RPMI7951 (cell line): ENCODE measurements around the gene ETV5. TPM values are rescaled to one million over a fixed set of nuclear protein-coding genes. Genes with fewer than 3 reads are reported as not detected.
A peak's percentile ranks its signal among the peaks of the same experiment; 100 is the strongest.

ENCODE experiments used
- DNase-seq: peaks from one replicate; pipeline ENCODE4 v3.0.0-alpha.2; 2012; ENCODE audit warnings: low read depth
- total RNA-seq: library from RNA; depleted of rRNA; stranded (reverse); fragments of >200 nt; shearing (Covaris generic); gene quantifications from 2 replicates; pipeline ENCODE4 v1.2.3, GENCODE V29; 2014

Gene ETV5
- total RNA-seq, 1 experiment from 2014 or later, result 81.2 TPM

DNA sequence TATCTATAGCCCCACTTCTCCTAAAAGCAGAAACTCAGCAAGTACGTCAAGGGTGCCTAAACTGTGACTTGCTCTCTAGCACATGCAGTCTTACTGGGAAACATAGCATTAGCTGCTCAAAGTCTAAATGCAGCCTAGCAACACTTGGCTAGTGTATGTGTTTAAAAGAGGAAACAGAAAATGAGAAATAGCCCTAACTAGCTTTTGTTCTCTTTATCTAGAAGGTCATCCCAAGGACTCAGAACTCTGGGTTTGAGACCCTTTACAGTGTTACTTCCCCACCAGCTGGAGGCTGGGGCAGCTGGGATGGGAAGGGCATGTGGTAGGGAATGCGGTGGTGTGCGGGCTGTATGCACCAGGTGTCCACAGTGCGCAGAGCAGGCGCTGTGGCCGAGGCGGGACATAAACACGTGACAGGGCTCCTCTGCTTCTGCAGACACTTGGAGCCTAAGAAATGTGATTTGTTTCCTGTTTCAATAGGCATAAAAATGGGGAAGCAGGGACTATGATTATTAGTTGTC is 13.3 kb downstream of the ETV5 start:
- no peak for DNase-seq

DNA sequence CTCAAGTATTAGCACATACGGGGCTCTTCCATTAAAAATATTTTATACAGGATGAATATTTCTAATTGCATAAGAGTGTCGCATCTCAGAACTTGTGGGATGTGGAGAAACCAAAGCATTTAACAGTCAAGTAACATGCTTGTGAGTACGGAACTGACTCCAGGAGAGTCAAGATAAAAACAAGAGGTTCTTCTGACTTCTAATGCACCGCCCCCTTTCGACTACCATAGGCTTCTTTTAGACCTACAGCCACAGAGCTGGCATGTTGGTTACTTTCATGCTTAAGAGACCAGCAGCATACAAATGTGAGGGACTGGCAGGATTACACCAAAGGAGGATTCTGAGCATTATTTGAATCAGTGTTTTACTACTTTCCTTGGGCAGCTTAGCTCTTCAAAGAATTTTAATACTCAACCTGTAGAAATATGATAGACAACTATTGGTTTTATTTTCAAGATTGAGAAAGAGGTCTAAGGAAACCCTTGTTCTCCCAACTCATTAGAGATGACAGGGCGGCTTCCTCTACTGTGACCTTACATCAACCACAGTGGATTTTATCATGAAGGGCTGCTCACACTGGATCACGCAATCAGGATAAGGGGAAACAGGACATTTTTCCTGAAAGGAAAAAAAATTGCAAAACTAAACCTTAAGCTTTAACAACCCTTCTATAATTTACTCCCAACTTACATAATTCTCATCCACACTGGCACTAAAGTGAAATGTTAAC is 14.0 kb downstream of the ETV5 start:
- no peak for DNase-seq

DNA sequence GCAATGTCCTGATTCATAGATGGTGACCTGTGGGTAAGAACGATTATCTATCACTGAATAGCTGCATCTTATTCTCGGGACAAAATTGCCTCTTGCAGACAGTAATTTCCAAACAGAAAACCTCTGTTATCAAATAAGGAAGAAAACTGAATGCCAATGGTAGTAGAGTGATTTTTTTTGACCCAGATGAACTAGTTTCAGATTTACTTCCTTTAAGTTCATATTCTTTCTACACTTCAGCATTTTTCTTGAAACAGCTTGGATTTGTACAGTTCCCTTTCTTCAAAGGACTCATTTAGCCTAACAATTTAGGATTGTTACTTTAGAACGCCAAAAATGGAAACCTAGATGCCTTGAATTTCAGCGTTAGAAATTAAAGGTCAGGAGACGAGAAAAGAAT is 14.6 kb downstream of the ETV5 start:
- no peak for DNase-seq

DNA sequence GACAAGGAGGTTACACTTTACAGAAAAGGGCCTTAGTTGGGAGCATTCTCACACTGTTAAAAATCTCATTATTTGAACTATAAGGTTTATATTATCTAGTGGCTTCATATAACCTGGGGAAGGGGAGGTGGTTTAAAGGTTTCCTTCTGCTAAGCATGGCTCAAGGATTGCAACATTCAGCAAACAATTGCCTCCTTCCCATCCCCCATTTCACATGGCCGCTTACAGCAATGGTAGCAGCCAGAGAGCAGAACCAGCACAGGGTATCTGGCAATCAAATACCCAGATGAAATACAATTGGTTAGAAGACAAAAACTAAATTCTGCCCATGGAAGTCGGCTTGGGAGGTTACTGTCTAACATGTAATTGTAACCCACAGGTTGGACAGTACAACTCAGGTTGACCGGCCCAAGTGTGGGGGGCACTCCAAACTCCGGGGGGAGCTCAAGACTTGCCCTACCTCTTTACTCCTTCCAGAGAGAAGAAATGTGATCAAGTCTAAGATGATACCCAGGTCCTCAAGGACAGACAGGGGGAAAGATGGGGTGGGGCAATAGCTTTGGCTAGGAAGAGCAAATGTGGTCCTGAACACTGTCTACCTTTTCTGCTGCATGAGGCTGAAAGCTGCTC is 15.5 kb downstream of the ETV5 start:
- DNase-seq, result peak; percentile 27

DNA sequence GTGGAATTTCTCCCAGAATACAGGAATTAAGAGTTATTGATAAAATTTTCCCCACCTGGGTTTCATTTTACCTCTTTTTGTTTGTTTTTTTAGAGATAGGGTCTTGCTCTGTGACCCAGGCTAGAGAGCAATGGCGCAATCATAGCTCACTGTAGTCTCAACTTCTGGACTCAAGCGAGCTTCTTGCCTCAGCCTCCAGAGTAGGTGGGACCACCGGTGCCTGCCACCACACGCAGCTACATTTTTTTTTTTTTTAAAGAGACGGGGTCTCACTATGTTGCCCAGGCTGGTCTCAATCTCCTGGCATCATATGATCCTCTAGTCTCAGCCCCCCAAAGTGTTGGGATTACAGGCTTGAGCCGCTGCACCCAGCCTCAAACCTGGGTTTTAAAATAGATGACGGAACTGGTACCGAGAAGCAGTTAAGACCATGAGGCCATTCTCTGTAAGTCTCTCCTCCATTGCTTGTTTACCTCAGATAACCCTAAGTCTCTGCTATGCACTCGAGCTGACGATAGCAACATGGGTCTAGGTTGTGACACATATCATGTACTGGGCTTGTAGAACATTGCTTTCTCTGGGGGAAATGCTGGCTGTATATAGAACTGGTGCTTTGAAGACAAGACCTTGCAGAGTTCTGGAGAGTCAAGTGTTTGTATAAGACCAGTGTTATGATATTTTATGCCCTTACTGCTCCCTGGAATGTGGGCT is 16.4 kb downstream of the ETV5 start:
- no peak for DNase-seq

DNA sequence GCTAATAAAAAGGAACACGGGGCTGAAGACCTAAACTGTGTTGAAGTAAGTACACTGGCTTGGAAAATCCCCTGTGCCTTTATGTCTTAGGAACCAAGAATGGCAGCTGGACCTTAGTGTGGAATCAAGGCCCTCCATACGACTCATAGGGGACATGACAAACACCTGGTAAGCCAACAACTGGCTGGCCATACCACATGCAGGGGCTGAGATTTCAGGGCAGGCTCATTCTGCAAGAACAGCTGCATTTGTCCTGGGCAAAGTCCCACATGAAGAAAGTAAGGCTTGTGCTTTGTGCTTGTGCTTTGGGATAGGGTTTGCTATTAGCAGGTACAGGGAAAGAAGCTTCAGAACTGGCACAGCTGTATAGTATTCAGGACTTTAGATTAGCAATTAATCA is 18.0 kb downstream of the ETV5 start:
- DNase-seq, result no peak

DNA sequence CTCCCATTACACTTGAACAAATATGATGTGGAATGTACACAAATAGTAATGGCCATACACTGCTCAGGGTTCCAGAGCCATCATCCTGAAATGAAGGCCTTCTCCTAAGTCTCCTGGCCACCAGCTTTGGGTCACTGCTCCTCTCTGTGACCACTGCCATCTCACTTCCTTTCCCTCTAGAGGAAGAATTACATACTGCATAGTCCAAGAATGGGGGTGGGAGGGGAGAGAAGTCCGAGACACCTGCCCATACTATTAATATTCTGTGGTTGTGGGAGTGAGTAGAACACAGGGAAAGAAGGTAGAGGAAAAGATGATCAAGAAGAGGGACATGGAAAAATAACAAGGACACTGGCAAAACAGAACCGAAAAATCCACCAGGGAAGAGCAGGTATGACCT is 20.6 kb downstream of the ETV5 start:
- no peak for DNase-seq

DNA sequence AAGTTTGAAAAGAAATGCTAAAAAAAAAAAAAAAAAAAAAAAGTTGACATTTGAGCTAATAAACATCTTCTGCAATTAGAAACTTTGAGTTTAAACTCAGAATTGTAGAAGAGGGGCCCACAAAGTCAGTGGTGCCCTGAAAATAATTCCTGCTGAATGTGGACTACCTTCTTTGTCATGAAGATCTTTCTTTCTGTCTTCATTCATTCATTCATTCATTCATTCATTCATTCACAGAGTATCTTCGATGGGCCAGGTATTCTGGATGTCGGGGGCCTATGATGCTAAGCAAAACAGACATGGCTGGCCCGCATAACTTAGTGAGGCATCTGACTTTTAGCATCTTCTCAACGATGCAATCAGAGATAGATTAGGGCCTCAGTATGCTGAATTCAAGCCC is 24.6 kb downstream of the ETV5 start:
- DNase-seq, result no peak

DNA sequence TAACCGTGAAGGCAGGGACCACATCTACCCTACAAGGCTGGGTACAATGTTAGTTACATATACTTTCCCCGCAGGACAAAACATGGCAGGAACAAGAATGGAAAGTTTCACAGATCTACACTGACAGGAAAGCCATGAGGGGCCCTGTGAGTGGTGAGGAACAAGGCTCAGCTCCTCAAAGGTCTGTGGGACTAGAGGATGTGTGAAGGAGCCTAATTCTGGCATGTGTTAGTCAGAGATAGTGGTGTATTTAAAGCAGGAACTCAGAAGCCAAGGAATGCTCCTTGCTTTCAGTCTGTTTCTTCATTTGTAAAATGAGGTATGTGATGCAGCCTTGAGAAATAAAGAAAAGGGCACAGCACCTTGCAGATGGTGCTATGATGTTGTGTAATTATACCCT is 25.1 kb downstream of the ETV5 start:
- DNase-seq, result no peak

DNA sequence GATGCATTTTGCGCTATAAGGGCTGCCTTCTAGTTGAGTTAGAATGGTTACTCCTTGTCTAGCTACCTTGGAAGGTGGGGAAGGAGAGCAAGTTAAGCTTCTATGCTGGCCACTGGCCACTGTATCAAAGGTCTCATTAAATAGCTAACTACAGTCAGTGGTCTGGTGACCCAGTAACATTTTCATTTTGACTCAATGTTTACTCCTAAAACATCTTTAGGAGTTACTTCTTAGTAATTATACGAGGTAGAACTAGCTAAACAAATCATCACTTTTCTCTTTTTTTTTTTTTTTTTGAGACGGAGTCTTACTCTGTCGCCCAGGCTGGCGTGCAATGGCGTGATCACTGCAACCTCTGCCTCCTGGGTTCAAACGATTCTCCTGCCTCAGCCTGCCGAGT is 26.7 kb downstream of the ETV5 start:
- DNase-seq, result no peak

DNA sequence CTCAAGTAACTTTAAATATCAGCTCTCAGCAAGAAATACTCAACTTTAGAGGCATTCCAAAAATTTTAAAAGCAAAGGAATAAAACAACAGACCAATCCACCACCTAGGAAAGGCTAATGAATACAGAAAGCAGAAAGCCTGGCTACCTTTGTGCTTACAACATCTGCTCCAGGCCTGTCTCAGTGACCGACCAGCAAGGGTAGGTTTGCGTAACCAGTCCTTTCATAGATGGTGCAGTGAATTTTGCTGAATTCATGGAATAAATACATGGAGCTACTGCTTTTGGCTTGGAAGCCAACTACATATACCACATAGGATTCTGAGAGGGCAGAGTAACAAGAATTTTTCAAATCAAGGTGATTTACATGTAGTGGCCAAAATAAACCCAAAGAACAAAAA is 27.2 kb downstream of the ETV5 start:
- DNase-seq, result no peak

DNA sequence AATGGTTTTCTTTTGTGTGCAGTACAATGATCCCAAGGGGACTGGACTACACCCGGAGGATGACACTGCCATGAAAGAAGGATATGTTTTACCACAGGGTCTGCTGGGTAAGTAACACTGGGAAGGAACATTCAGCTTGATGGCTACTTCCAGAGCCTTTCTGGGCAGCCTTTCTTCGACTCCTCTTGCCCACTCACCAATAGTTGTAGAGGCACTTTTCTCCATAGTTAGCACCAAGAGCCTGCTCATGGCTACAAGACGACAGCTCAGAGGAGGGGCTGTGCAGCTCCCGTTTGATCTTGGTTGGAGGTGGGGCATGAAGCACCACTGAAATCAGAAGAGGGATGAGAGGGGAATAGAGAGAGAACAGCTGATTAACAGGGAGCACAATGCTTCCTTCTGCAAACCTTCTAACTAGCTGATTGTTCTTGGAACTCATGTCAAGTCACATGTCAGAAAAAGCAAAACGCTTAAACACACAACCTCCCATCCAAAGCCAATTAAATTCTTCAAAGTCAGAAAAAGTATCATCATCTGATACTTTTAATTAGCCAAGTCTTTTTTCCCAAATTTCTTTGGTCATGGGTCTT is 27.9 kb downstream of the ETV5 start:
- no peak for DNase-seq

DNA sequence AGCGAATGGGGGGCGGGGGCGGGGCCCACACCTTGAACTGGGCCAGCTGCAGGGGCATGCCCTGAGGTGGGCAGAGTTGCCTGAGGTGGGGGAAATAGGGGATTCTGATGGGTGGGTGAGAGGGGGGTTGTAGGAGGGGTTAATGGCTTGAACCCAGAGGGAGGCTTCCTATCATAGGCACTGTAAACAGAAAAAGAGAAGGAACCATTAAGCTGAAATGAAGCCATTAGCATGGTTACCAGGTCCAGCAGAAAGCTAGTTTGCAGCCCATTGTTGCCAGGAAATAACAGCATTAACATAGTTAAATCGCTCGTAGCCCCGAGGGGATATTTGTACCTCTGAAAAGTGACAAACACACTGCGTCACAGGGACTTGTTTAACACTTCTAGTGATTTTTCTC is 29.0 kb downstream of the ETV5 start:
- no peak for DNase-seq

DNA sequence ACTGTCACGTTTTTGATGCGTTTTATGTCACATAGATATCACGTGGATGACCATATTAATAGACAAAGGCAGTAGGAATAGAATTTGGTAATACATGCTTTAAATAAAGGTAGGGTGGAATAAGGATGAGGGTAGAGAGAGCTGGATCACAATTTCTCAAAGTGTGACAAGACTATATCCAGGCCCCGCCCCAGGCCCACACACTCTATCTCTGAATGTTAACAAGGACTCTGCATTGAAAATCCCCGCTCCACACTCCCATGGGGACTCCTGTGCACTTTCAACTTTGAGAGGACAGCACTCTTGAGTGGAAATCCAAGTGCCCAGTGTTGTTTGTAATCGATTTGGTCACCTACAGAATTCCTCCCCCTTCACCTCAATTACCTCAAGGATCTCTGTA is 31.4 kb downstream of the ETV5 start:
- no peak for DNase-seq

DNA sequence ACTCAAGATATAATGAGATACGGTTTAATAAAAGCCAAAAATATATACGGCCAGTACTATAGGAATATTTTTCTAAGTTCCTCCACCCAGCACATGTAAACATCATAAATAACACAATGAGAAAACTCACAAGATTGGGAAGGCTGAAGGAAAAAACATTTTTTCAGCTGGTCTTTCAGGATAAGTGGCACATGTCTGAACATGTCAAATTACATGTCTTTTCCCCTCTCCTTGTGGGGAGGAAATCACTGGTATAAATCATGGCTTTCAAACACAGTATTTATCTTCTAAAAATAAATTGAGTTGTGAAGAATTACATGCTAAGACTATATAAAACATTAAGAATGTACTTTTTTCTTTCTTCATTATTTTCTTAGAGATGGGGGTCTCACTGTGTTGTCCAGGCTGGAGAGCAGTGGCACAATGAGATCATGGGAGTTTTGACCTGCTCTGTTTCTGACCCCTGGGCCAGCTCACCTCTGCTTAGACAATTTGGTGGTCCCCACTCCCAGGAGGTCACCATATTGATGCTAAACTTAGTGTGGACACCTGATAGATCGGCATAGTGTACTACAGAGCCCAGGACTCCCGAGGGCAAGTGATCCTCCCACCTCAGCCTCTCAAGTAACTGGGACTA is 32.8 kb downstream of the ETV5 start:
- no peak for DNase-seq

DNA sequence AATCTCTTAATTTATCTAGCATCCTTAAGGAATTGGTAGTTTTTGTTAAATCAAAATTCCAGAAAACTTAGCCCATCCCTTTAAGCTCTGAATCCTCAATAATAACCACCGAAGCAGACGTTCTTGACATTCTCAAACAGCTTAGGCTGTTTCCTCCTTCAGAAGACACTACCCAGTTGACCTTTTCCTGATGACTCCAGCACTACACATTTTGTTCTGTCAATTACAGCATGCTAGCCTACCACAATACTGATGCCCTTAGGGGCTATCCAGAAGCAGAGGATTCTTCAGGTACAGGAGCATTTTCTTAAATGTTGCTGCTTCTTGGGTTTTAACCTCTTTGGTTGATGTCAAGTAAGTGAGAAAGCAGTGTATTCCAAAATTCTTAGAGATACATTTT is 33.4 kb downstream of the ETV5 start:
- DNase-seq, result no peak

DNA sequence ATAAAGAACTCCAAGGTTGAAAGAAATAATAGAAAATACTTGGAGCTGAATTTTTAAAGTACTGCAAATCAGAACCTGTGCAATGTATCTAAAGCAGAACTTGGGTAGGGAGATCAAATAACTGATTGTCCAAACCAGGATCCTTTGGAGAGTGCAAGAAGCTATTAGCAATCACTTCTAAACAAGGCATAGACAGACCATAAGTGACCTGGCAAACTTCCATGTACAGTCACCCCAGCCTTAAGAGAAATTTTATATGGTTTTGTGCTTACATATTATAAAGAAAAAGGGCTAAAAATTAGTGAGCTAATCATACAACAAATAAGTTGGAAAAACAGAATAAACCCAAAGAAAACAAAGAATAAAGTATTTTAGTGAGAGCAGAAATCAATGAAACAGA is 35.2 kb downstream of the ETV5 start:
- DNase-seq, result peak; percentile 9

DNA sequence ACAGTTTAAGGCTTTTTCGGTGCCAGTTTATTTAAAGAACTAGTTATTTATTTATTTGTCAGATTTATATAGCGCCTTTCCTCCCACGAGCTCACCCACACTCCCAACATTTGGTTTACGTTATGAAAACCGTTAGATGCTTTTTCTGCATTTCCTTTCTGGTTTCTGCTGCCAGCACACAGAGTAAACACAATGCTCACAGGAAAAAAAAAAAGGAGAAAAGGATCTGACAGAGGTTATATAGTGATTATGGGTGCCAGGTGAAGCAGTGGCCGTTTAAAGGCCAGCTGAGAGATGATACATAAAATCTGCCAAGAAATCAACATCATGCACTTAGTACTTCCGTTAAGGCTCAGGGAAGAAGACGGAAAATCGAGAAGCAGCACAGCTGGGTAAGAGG is 37.9 kb downstream of the ETV5 start:
- no peak for DNase-seq

DNA sequence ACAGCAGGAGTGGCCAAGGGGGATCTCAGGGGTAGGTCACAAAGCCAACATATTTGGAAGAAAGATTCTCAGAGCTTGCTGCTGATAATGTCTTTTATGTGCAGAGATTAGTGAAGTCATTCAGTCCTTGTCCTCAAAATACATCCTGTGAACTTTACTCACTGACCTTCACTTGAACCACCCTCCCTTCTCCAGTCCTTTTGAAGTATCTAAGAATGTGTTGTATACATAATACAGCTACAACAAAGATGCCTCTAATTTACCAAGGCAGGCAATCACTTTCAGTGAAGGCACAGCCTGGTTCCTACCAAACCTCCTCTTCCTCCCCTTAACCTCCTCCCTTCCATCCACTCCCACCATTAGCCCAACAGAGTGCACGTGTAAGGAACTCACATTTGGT is 38.3 kb downstream of the ETV5 start:
- no peak for DNase-seq

DNA sequence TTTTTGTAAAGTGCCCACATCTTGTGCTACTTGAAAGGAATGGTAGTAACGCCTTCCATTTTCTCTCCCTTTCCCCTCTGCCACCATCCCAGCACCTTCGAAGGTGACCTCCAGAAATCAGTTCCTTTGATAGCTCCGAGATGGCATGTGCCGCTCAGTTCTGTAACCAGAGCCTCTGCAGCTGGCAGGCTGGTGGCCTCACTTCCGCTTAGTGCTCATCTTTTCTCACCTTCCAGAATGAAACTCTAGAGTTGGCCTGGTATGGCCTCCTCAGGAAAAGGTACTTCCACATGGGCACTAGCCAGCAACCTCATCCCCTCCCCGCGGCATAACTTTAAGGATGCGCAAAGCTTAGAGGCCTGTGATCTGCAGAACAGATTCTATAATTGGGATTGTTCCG is 38.8 kb downstream of the ETV5 start:
- DNase-seq, result no peak

DNA sequence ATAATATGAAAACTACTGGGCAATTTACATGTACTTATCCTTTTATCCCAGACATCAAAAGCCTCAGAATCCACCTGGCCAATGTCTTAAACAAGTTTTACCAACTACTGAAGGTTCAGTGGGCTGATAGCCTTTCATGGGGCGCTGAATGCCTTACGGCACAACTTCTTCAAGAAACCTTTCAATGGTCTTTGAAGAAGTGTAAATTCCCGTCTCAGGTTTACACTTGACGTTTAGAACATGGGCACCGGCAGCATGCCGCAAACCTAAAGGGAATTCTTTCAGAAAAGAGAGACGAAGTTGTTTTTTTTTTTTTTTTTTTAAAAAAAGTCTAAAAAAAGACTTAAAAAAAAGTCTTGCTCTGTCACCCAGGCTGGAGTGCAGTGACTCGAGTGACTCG is 39.7 kb downstream of the ETV5 start:
- DNase-seq, result no peak

DNA sequence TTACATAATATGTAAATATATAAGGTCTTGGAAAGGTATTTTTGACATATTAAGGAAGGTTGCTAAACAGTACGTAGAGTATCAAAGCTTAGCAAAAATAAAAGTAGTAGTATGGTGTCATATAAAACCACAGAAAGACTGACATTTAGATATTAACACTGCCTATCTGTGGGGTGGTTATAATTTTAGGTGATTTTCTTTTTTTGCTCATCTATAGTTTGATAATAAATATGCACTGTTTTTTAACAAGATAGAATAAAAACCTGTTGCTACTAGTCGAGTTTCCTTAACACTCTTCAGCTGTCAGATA is 40.7 kb downstream of the ETV5 start:
- DNase-seq, result no peak
